Spleen (tissue), 11 donors: ENCODE results near the gene UTS2R. TPM values are rescaled to one million over a fixed set of nuclear protein-coding genes. Genes with fewer than 3 reads are reported as not detected.
A peak's percentile ranks its signal among the peaks of the same experiment; 100 is the strongest.

Experiments used
- DNase-seq: peaks from one replicate; pipeline ENCODE4 v3.0.0-alpha.2; 2020
- H3K27ac ChIP-seq, 8 donors: fragments of 200-600 bp; sonication (generic) in 7 of 8; 1 replicate in 4 of 8; 2 replicates in 4 of 8; pipeline versions ENCODE4 v1.5.0 to v1.8.0; 2016 to 2021; ENCODE audit warnings: inconsistent platforms in 4 of 8, mild to moderate bottlenecking in 4 of 8, moderate library complexity in 1 of 8
- H3K27me3 ChIP-seq, 7 donors: fragments of 200-600 bp; sonication (generic) in 6 of 7; replicated peaks in 1 of 7; 1 replicate in 4 of 7; 2 replicates in 3 of 7; pipeline versions ENCODE4 v1.5.0 to v1.8.0; 2016 to 2021; ENCODE audit warnings: inconsistent platforms in 3 of 7, mild to moderate bottlenecking in 1 of 7
- H3K36me3 ChIP-seq, 6 donors: fragments of 200-600 bp; sonication (generic) in 5 of 6; 1 replicate in 4 of 6; 2 replicates in 2 of 6; pipeline versions ENCODE4 v1.5.0 to v1.8.0; 2016 to 2021; ENCODE audit warnings: inconsistent platforms in 2 of 6
- H3K4me1 ChIP-seq, 6 donors: fragments of 200-600 bp; sonication (generic) in 5 of 6; 1 replicate in 3 of 6; 2 replicates in 3 of 6; pipeline versions ENCODE4 v1.5.0 to v1.8.0; 2016 to 2021; ENCODE audit warnings: inconsistent platforms in 3 of 6
- H3K4me3 ChIP-seq, 8 donors: fragments of 200-600 bp; sonication (generic) in 7 of 8; 1 replicate in 4 of 8; 2 replicates in 4 of 8; pipeline versions ENCODE4 v1.5.0 to v1.8.0; 2016 to 2021; ENCODE audit warnings: inconsistent platforms in 4 of 8, mild to moderate bottlenecking in 4 of 8, moderate library complexity in 2 of 8
- H3K9me3 ChIP-seq, 8 donors: fragments of 200-600 bp; sonication (generic) in 7 of 8; 1 replicate in 4 of 8; 2 replicates in 4 of 8; pipeline versions ENCODE4 v1.5.0 to v1.8.0; 2016 to 2021; ENCODE audit warnings: inconsistent platforms in 4 of 8
- CTCF ChIP-seq, 11 experiments: fragments of 200-600 bp in 7 of 11; fragments of 450-650 bp in 4 of 11; sonication (generic) in 4 of 11; IDR thresholded peaks in 8 of 11; conservative IDR thresholded peaks in 3 of 11; 1 replicate in 7 of 11; 2 replicates in 4 of 11; pipeline versions ENCODE4 v1.4.0 to v1.8.0; 2016 to 2021; ENCODE audit warnings: antibody characterized with exemption in 11 of 11, inconsistent platforms in 4 of 11, mild to moderate bottlenecking in 1 of 11
- POLR2A ChIP-seq, 3 donors: fragments of 450-650 bp; IDR thresholded peaks; one replicate each; pipeline ENCODE4 v1.5.1; 2017; ENCODE audit warnings: antibody characterized with exemption in 3 of 3, mild to moderate bottlenecking in 1 of 3
- POLR2AphosphoS5 ChIP-seq, 3 donors: sonication (generic); formaldehyde crosslinking; IDR thresholded peaks; one replicate each; pipeline ENCODE4 v1.5.1; 2017; ENCODE audit warnings: antibody characterized with exemption in 3 of 3
- WGBS, 5 donors: extraction: QIAGEN DNeasy Blood & Tissue Kit in 3 of 5; methylation state at CpG; one replicate each; pipeline versions ENCODE4 v1.1.5 to v1.1.7; 2013 to 2018; 5-methylcytosine and 5-hydroxymethylcytosine counted together
- intact Hi-C: fragments of 100-400 bp; cut with DNase I; formaldehyde crosslinking; loops from one replicate; pipeline ENCODE4 v1.15.0; 2023; ENCODE audit warnings: low total_unique reads
- polyA plus RNA-seq, 3 donors: library from polyadenylated mRNA; stranded (reverse); fragments of 200-250 nt; gene quantifications; one replicate each; pipeline ENCODE4 v1.2.1, GENCODE V29; 2013
- total RNA-seq, 7 donors: library from RNA; depleted of rRNA in 3 of 7; stranded (reverse); fragments of >200 nt in 3 of 7; fragmentation: NEBNext Ultra II Directional in 4 of 7; extraction: Animal tissue kit (Norgen Biotek cat#: 25700) in 4 of 7; gene quantifications; one replicate each; pipeline versions ENCODE4 v1.1.0 to v1.2.1, GENCODE V29; 2016 to 2021
- donor health status: healthy with polysubstance abuse.
- donor health status: DM: no; HTN: no; CAD: no; lungs with moderate emphysema.
- donor health status: DM: no; HTN: no; CAD: no.
- donor health status: Bipolar disorder and iron deficiency.
- donor health status: healthy.
- donor health status: DM: no; HTN: no; CAD: no.
- donor health status: DM: yes; HTN: yes; CAD: no.

UTS2R gene
- total and polyA plus RNA-seq, 10 donors, result 0.26 to 3.1 (median 0.60) TPM; not detected in 5

- no peak for DNase-seq
- Histone ChIP-seq H3K4me1 (peaks cover 18 to 58% (median 38%) of the 10 kb centered on the region in 6 donors), H3K36me3 (peaks cover 0 to 32% (median 6%) of the 10 kb centered on the region in 6 donors), H3K9me3 (no peaks in the 10 kb centered on the region), H3K4me3 (no peak overlapping the region), H3K27me3 (no peaks in the 10 kb centered on the region), H3K27ac (no peak overlapping the region)
- WGBS, 5 donors, result 81 to 92% (median 88%) methylated on average over 6 of the region's 6 CpGs
- intact Hi-C loops, result no loop called here
- TF ChIP-seq CTCF (IDR thresholded peaks at IDR 0.05 in 8 of 11, conservative IDR thresholded peaks at IDR 0.05 in 3 of 11) (no peak), POLR2A (IDR thresholded peaks at IDR 0.05) (no peak), POLR2AphosphoS5 (IDR thresholded peaks at IDR 0.05) (no peak)
These were observed 45.2 kb downstream of the UTS2R start for GRCh38 chr17:82416771-82417170.

GRCh38 chr17:82418001-82418986 lies 46.7 kb downstream of the UTS2R start, which contains the start of the genes HEXD and OGFOD3:
Gene HEXD (plus strand): TSS chr17:82418347. CDS start chr17:82419800, 1,453 bp downstream.
Gene OGFOD3 (minus strand): TSS chr17:82418586. CDS start chr17:82418485, 101 bp downstream.
- peaks cover 0 to 6% (median 0%) of the 10 kb centered on the region in 8 donors for H3K9me3 ChIP-seq
- peak; percentile 97 for DNase-seq
- 1 to 2% (median 2%) methylated on average over 6 to 103 of the region's 108 CpGs for WGBS, 5 donors
- H3K27me3 ChIP-seq, result no peaks in the 10 kb centered on the region
- TF ChIP-seq CTCF (IDR thresholded peaks at IDR 0.05 in 8 of 11, conservative IDR thresholded peaks at IDR 0.05 in 3 of 11) (peak in 2 of 11 experiments; percentile 16 to 19), POLR2A (IDR thresholded peaks at IDR 0.05) (peak in 1 of 3 donors; percentile 69), POLR2AphosphoS5 (IDR thresholded peaks at IDR 0.05) (peak; percentile 78 to 88 (median 84))
- peaks cover 0 to 36% (median 10%) of the 10 kb centered on the region in 6 donors for H3K36me3 ChIP-seq
- intact Hi-C loops, result no loop called here
- peak within 1 kb of the TSS; percentile 77 to 93 (median 87) for H3K4me3 ChIP-seq
- peaks cover 18 to 58% (median 38%) of the 10 kb centered on the region in 6 donors for H3K4me1 ChIP-seq
- H3K27ac ChIP-seq, result peak within 1 kb of the TSS; percentile 85 to 97 (median 92)

- Histone ChIP-seq H3K36me3 (peaks cover 0 to 42% (median 10%) of the 10 kb centered on the region in 6 donors), H3K27me3 (no peaks in the 10 kb centered on the region), H3K27ac (peak overlapping the region in 7 of 8 donors; percentile 60 to 97 (median 92)), H3K9me3 (peaks cover 0 to 6% (median 0%) of the 10 kb centered on the region in 8 donors), H3K4me1 (peaks cover 18 to 57% (median 35%) of the 10 kb centered on the region in 6 donors), H3K4me3 (peak overlapping the region in 6 of 8 donors; percentile 14 to 93 (median 84))
- no peak for TF ChIP-seq POLR2A (IDR thresholded peaks at IDR 0.05)
- no peak for TF ChIP-seq POLR2AphosphoS5 (IDR thresholded peaks at IDR 0.05)
- TF ChIP-seq CTCF (IDR thresholded peaks at IDR 0.05 in 8 of 11, conservative IDR thresholded peaks at IDR 0.05 in 3 of 11), result no peak
- 35 to 48% (median 40%) methylated on average over 2 of the region's 2 CpGs for WGBS, 5 donors
- no peak for DNase-seq
- intact Hi-C loops, result no loop called here
These were observed 48.0 kb downstream of the UTS2R start for GRCh38 chr17:82419540-82419939.
